CD14-positive monocyte (primary cell): ENCODE measurements around the gene ADAT1. TPM values are rescaled to one million over a fixed set of nuclear protein-coding genes. Genes with fewer than 3 reads are reported as not detected.

Experiments used
- DNase-seq, 3 donors: peaks; one replicate each; pipeline ENCODE4 v3.0.0-alpha.2; 2011 to 2022
- H2AFZ ChIP-seq: 2 replicates; pipeline ENCODE4 v1.6.0; 2012; ENCODE audit warnings: mild to moderate bottlenecking, low read depth, low read length, inconsistent platforms; ENCODE audit not compliant: insufficient read depth, poor library complexity, severe bottlenecking
- H3K27ac ChIP-seq, 2 donors: 1 replicate in 1 of 2; 2 replicates in 1 of 2; pipeline ENCODE4 v1.5.1; 2012 to 2013; ENCODE audit warnings: low read length in 2 of 2, control low read depth in 1 of 2, inconsistent platforms in 1 of 2, low read depth in 1 of 2, mild to moderate bottlenecking in 1 of 2
- H3K27me3 ChIP-seq, 2 donors: one replicate each; pipeline versions ENCODE4 v1.6.0 to v1.6.1; 2011 to 2013; ENCODE audit warnings: low read length in 2 of 2; ENCODE audit not compliant: control insufficient read depth in 2 of 2, insufficient read depth in 2 of 2
- H3K36me3 ChIP-seq, 2 donors: replicated peaks in 1 of 2; 1 replicate in 1 of 2; 2 replicates in 1 of 2; pipeline versions ENCODE4 v1.5.1 to v1.6.1; 2012 to 2013; ENCODE audit warnings: low read length in 2 of 2, control low read depth in 1 of 2, inconsistent platforms in 1 of 2, mild to moderate bottlenecking in 1 of 2; ENCODE audit not compliant: insufficient read depth in 2 of 2, control insufficient read depth in 1 of 2
- H3K4me1 ChIP-seq, 2 donors: 1 replicate in 1 of 2; 2 replicates in 1 of 2; pipeline versions ENCODE4 v1.5.1 to v1.6.1; 2012 to 2013; ENCODE audit warnings: low read length in 2 of 2, control low read depth in 1 of 2, inconsistent platforms in 1 of 2, mild to moderate bottlenecking in 1 of 2, moderate library complexity in 1 of 2; ENCODE audit not compliant: insufficient read depth in 2 of 2, control insufficient read depth in 1 of 2
- H3K4me2 ChIP-seq: replicated peaks from 2 replicates; pipeline ENCODE3; 2012; ENCODE audit warnings: low read length, moderate library complexity, mild to moderate bottlenecking; ENCODE audit not compliant: poor library complexity, severe bottlenecking; ENCODE audit errors: extremely low read depth
- H3K4me3 ChIP-seq, 3 experiments: fragments of 200-600 bp in 1 of 3; sonication (generic) in 1 of 3; replicated peaks in 1 of 3; 1 replicate in 2 of 3; 2 replicates in 1 of 3; pipeline ENCODE4 v1.5.1; 2011 to 2013; ENCODE audit warnings: low read length in 3 of 3, mild to moderate bottlenecking in 3 of 3, control low read depth in 2 of 3, low read depth in 2 of 3, inconsistent platforms in 1 of 3, moderate library complexity in 1 of 3
- H3K79me2 ChIP-seq: 2 replicates; pipeline ENCODE4 v1.6.0; 2012; ENCODE audit warnings: mild to moderate bottlenecking, control low read depth, inconsistent platforms, low read length, moderate library complexity; ENCODE audit not compliant: insufficient read depth
- H3K9ac ChIP-seq: 2 replicates; pipeline ENCODE4 v1.6.0; 2017; ENCODE audit warnings: low read length, mild to moderate bottlenecking; ENCODE audit not compliant: insufficient read depth, poor library complexity, severe bottlenecking
- H3K9me3 ChIP-seq, 2 donors: replicated peaks in 1 of 2; 1 replicate in 1 of 2; 2 replicates in 1 of 2; pipeline versions ENCODE4 v1.5.1 to v1.6.1; 2012 to 2013; ENCODE audit warnings: low read length in 2 of 2, control low read depth in 1 of 2; ENCODE audit not compliant: control insufficient read depth in 1 of 2, insufficient read depth in 1 of 2
- H4K20me1 ChIP-seq: 2 replicates; pipeline ENCODE4 v1.6.0; 2012; ENCODE audit warnings: mild to moderate bottlenecking, low read length, control low read depth, moderate library complexity; ENCODE audit not compliant: insufficient read depth
- H3K27ac Mint-ChIP-seq, 7 donors: one replicate each; pipeline ENCODE4 v1.8.0; 2020; ENCODE audit warnings: mild to moderate bottlenecking in 7 of 7, mixed read lengths in 7 of 7, moderate library complexity in 6 of 7, inconsistent platforms in 2 of 7
- H3K27me3 Mint-ChIP-seq, 3 donors: one replicate each; pipeline ENCODE4 v1.8.0; 2021 to 2022; ENCODE audit warnings: low read depth in 3 of 3, mild to moderate bottlenecking in 3 of 3, mixed read lengths in 3 of 3, moderate library complexity in 3 of 3, inconsistent platforms in 1 of 3
- H3K36me3 Mint-ChIP-seq, 2 donors: one replicate each; pipeline ENCODE4 v1.8.0; 2020; ENCODE audit warnings: mixed read lengths in 2 of 2, inconsistent platforms in 1 of 2, mild to moderate bottlenecking in 1 of 2
- H3K4me1 Mint-ChIP-seq: one replicate; pipeline ENCODE4 v1.8.0; 2020; ENCODE audit warnings: mild to moderate bottlenecking, mixed read lengths
- H3K4me3 Mint-ChIP-seq, 2 donors: one replicate each; pipeline ENCODE4 v1.8.0; 2020; ENCODE audit warnings: mild to moderate bottlenecking in 2 of 2, mixed read lengths in 2 of 2, moderate library complexity in 1 of 2
- H3K9me3 Mint-ChIP-seq, 7 donors: one replicate each; pipeline ENCODE4 v1.8.0; 2020 to 2022; ENCODE audit warnings: mixed read lengths in 7 of 7, mild to moderate bottlenecking in 6 of 7, moderate library complexity in 6 of 7, inconsistent platforms in 2 of 7
- CTCF ChIP-seq: fragments of 200-600 bp; IDR thresholded peaks from one replicate; pipeline ENCODE4 v1.8.0; 2022; ENCODE audit warnings: antibody characterized with exemption, mild to moderate bottlenecking
- WGBS: methylation state at CpG from one replicate; pipeline ENCODE4 v1.1.5; 2013; ENCODE audit warnings: missing lambda C conversion rate; ENCODE audit not compliant: insufficient coverage; 5-methylcytosine and 5-hydroxymethylcytosine counted together
- intact Hi-C, 2 donors: fragments of 100-400 bp; cut with micrococcal nuclease; formaldehyde crosslinking; loops; one replicate each; pipeline versions ENCODE4 v1.15.0 to v1.15.1; 2023
- polyA plus RNA-seq, 3 donors: library from polyadenylated mRNA; depleted of rRNA in 1 of 3; unstranded in 2 of 3; stranded (reverse) in 1 of 3; fragments of 300-500 nt in 2 of 3; fragments of >200 nt in 1 of 3; fragmentation: Illumina TruSeq in 2 of 3; gene quantifications; 1 replicate in 2 of 3; 2 replicates in 1 of 3; pipeline ENCODE4 v1.2.3, GENCODE V29; 2012 to 2021

ADAT1 gene
- polyA plus RNA-seq, 3 donors = 16.8 to 18.9 (median 17.8) TPM

DNA sequence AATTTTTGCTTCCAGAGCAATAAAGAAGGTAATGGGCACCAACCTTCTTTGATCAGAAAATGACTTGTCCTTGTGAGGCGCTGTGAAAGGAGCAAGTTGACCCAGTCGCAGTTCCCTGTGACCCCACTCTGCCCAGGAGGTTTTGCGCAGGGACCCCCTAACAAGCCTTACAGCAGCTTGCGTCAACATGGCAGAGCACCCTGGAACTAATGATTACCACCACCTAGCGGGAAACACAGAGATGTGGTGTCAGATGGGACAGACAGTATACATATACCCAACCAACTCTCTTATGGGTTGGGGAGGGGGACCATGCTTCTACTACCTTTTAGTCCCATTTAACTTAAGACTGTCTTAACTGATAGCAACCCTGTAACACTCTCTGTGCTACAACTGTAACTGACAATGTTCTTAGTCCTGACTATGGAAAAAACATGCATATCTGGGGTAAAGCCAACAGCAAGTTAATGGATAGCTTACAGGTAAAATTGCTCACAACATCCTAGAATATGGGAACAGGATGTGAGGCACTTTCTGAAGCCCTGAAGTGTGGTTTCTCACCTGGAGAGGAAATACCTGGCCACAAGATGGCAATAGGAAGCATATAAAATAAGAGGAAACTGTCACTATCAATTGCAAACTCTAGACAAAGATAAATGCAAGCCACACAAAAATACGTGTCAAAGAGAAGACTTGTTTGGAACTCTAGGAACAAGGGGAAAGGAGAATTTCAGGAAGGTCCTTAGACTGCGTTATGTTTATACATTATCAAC, 21.3 kb upstream of the ADAT1 start:
- Mint-ChIP-seq H3K9me3 (no peaks in the 10 kb centered on the region), H3K4me1 (peaks cover 10% of the 10 kb centered on the region), H3K4me3 (no peak overlapping the region), H3K27ac (peak overlapping the region in 1 of 7 donors; percentile 20), H3K36me3 (peaks cover 49 to 60% of the 10 kb centered on the region in 2 donors), H3K27me3 (no peaks in the 10 kb centered on the region)
- no peak for DNase-seq
- Histone ChIP-seq H3K4me1 (peaks cover 10 to 16% of the 10 kb centered on the region in 2 donors), H3K79me2 (peaks cover 79% of the 10 kb centered on the region), H3K36me3 (peaks cover 49 to 63% of the 10 kb centered on the region in 2 donors), H3K4me2 (no peak overlapping the region), H3K4me3 (no peak overlapping the region), H2AFZ (no peak overlapping the region), H4K20me1 (peaks cover 45% of the 10 kb centered on the region), H3K27ac (no peak overlapping the region), H3K9ac (no peak overlapping the region), H3K27me3 (no peaks in the 10 kb centered on the region), H3K9me3 (no peaks in the 10 kb centered on the region)
- intact Hi-C loops = loop anchor here in 1 of 2 donors (5.0 kb wide), 1 partner anchor 182 kb away; the partner anchor contains the start of gene TMEM170A
- WGBS = 100% methylated on average over 2 of the region's 7 CpGs
- no peak for TF ChIP-seq CTCF

GRCh38 chr16:75640598-75640997, 17.5 kb upstream of the ADAT1 start:
- Mint-ChIP-seq H3K4me1 (peaks cover 5% of the 10 kb centered on the region), H3K9me3 (no peaks in the 10 kb centered on the region), H3K27me3 (no peaks in the 10 kb centered on the region), H3K4me3 (no peak overlapping the region), H3K27ac (no peak overlapping the region), H3K36me3 (peaks cover 78 to 97% of the 10 kb centered on the region in 2 donors)
- no peak for DNase-seq
- intact Hi-C loops = no loop called here
- 93% methylated on average over 5 of the region's 6 CpGs for WGBS
- H4K20me1 ChIP-seq = peaks cover 52% of the 10 kb centered on the region
- H3K79me2 ChIP-seq = peaks cover 46% of the 10 kb centered on the region
- H3K36me3 ChIP-seq = peaks cover 80 to 100% of the 10 kb centered on the region in 2 donors
- no peak overlapping the region for H3K4me3 ChIP-seq
- H3K27ac ChIP-seq = no peak overlapping the region
- TF ChIP-seq CTCF = no peak
- H3K4me2 ChIP-seq = no peak overlapping the region
- no peak overlapping the region for H2AFZ ChIP-seq
- no peaks in the 10 kb centered on the region for H3K9me3 ChIP-seq
- no peak overlapping the region for H3K9ac ChIP-seq
- H3K27me3 ChIP-seq = no peaks in the 10 kb centered on the region
- no peaks in the 10 kb centered on the region for H3K4me1 ChIP-seq
